Activated T-helper 1 cell treated with anti-CD3 and anti-CD28 coated beads, Interleukin-12 subunit alpha, Interleukin-12 subunit beta, Interleukin-2, Interleukin-4 antibody, amounts not matched to agents 30 ng/mL and 10 ng/mL and 1 ng/mL, durations not matched to agents 14 hours and 24 hours and 36 hours (primary cell): ENCODE measurements around the gene FANCD2. TPM values are rescaled to one million over a fixed set of nuclear protein-coding genes. Genes with fewer than 3 reads are reported as not detected.
"Not testable (repeated sequence)": the region's sequence is repeated elsewhere in the genome, so short reads cannot be mapped to it uniquely, and the experiment has no call there.

Experiments
- DNase-seq: peaks from one replicate; pipeline ENCODE4 v3.0.0; 2021; ENCODE audit warnings: low spot score
- H3K27ac Mint-ChIP-seq: one replicate; pipeline ENCODE4 v1.8.0; 2021; ENCODE audit warnings: mild to moderate bottlenecking, mixed read lengths
- H3K27me3 Mint-ChIP-seq: one replicate; pipeline ENCODE4 v1.8.0; 2022; ENCODE audit warnings: mild to moderate bottlenecking, moderate library complexity, mixed read lengths; ENCODE audit not compliant: insufficient read depth
- H3K36me3 Mint-ChIP-seq: one replicate; pipeline ENCODE4 v1.8.0; 2021; ENCODE audit warnings: low read depth, mixed read lengths
- H3K4me1 Mint-ChIP-seq: one replicate; pipeline ENCODE4 v1.8.0; 2021; ENCODE audit warnings: low read depth, mixed read lengths
- H3K4me3 Mint-ChIP-seq: one replicate; pipeline ENCODE4 v1.8.0; 2021; ENCODE audit warnings: mild to moderate bottlenecking, moderate library complexity, mixed read lengths
- H3K9me3 Mint-ChIP-seq: one replicate; pipeline ENCODE4 v1.8.0; 2021; ENCODE audit warnings: mixed read lengths
- intact Hi-C: fragments of 100-400 bp; cut with micrococcal nuclease; formaldehyde crosslinking; loops from one replicate; pipeline ENCODE4 v1.15.1; 2024
- total RNA-seq: library from RNA; stranded (reverse); gene quantifications from 2 replicates; pipeline ENCODE4 v1.2.3, GENCODE V29; 2022

FANCD2 gene
- total RNA-seq, 1 donor from 2014 or later, result 63.4 TPM

DNA sequence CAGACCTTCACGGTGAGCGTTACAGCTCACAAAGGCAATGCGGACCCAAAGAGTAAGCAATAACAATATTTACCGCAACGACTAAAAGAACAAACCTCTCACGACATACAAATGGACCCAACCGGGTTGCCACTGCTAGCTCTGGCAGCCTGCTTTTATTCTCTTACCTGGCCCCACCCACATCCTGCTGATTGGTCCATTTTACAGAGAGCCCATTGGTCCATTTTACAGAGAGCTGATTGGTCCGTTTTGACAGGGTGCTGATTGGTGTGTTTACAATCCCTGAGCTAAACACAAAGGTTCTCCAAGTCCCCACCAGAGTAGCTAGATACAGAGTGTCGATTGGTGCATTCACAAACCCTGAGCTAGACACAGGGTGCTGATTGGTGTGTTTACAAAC, 109.6 kb downstream of the FANCD2 start:
- DNase-seq, H3K4me1 Mint-ChIP-seq, H3K27ac Mint-ChIP-seq, intact Hi-C loops, H3K4me3 Mint-ChIP-seq, H3K9me3 Mint-ChIP-seq, H3K27me3 Mint-ChIP-seq, H3K36me3 Mint-ChIP-seq: not testable (repeated sequence)

DNA sequence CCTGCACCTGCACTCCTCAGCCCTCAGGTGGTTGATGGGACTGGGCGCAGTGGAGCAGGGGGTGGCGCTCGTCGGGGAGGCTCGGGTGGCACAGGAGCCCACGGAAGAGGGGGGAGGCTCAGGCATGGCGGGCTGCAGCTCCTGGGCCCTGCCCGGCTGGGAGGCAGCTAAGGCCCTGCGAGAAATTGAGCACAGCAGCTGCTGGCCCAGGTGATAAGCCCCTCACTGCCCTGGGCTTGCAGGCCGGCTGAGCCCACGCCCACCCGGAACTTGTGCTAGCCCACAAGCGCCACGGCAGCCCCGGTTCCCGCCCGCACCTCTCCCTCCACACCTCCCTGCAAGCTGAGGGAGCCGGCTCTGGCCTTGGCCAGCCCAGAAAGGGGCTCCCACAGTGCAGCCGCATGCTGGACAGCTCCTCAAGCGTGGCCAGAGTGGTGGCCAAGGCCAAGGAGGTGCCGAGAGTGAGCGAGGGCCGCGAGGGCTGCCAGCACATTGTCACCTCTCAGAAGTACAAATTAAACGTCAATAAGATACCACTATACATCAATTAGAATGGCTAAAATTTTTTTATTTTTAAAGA, 110.3 kb downstream of the FANCD2 start:
- intact Hi-C loops, result no loop called here
- Mint-ChIP-seq H3K36me3 (no peaks in the 10 kb centered on the region), H3K4me3 (no peak overlapping the region), H3K27me3 (no peaks in the 10 kb centered on the region), H3K4me1 (peaks cover 9% of the 10 kb centered on the region), H3K9me3 (no peaks in the 10 kb centered on the region), H3K27ac (no peak overlapping the region)
- DNase-seq, result no peak

DNA sequence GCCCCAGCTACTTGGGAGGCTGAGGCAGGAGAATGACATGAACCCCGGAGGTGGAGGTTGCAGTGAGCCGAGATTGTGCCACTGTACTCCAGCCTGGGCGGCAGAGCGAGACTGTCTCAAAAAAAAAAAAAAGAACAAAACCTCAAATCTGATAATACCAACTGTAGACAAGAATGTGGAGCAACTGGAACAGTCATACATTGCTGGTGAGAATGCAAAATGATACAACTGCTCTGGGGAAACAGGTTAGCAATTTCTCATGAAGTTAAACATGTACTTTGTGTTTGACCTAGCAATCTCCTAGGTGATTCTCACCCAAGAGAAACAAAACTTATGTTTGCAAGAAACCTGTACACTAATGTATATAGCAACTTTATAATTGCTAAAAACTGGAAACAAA, 110.9 kb downstream of the FANCD2 start:
- Mint-ChIP-seq H3K4me1 (peaks cover 9% of the 10 kb centered on the region), H3K4me3 (no peak overlapping the region), H3K9me3 (no peaks in the 10 kb centered on the region), H3K27ac (no peak overlapping the region), H3K27me3 (no peaks in the 10 kb centered on the region), H3K36me3 (no peaks in the 10 kb centered on the region)
- DNase-seq, result no peak
- intact Hi-C loops, result no loop called here

DNA sequence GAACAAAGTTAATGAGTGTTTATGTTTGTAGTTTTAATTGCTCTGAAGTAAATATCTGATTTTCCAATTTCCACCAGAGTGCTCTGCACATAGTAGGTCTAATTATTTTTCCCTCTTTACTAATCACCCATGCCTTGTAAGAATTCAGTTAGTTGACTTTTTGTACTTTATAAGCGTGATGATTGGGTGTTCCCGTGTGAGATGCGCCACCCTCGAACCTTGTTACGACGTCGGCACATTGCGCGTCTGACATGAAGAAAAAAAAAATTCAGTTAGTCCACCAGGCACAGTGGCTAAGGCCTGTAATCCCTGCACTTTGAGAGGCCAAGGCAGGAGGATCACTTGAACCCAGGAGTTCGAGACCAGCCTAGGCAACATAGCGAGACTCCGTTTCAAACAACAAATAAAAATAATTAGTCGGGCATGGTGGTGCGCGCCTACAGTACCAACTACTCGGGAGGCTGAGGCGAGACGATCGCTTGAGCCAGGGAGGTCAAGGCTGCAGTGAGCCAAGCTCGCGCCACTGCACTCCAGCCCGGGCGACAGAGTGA, 114.8 kb downstream of the FANCD2 start:
- intact Hi-C loops, result loop anchor here (1.0 to 5.0 kb wide), 8 partner anchors 23 to 744 kb away; partner anchors contain the start of genes BRK1, FANCD2, IRAK2 and JAGN1
- Mint-ChIP-seq H3K27ac (peak overlapping the region; percentile 85), H3K27me3 (no peaks in the 10 kb centered on the region), H3K9me3 (no peaks in the 10 kb centered on the region), H3K4me1 (peaks cover 17% of the 10 kb centered on the region), H3K36me3 (peaks cover 9% of the 10 kb centered on the region), H3K4me3 (peak overlapping the region; percentile 90)
- no peak for DNase-seq

DNA sequence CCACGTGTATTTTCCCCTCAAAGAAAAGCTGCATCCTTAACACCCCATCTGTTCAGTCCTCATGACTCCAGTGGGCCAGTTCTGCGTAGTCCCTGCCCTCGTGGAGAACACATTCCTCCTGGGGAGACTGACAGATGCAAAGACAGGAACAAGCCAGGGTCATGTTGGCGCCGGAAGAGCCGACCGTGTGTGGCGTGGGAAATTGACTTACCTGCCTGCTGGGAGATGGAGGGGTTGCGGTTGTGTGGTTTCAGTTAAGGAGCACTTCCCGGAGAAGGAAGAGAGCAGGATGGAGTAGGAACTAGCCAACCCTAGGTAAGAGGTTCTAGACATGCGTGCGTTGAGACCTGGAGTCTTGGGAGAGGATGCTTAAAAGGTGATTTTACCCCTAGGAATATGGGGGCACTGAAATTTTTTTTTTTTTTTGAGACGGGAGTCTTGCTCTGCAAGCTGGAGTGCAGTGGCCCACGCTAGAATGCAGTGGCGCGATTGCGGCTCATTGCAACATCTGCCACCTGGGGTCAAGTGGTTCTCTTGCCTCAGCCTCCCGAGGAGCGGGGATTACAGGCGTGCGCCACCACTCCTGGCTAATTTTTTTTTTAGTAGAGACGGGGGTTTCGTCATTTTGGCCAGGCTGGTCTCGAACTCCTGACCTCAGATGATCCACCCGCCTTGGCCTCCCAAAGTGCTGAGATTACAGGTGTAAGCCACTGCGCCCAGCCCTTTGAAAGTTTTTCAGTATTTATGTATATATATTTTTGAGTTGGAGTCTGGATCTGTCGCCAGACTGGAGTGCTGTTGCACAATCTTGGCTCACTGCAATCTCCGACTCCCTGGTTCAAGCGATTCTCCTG, 116.7 kb downstream of the FANCD2 start:
- H3K9me3 Mint-ChIP-seq, result no peaks in the 10 kb centered on the region
- H3K4me1 Mint-ChIP-seq, result peaks cover 25% of the 10 kb centered on the region
- DNase-seq, result no peak
- H3K4me3 Mint-ChIP-seq, result peak overlapping the region; percentile 90
- no peaks in the 10 kb centered on the region for H3K27me3 Mint-ChIP-seq
- peak overlapping the region; percentile 85 for H3K27ac Mint-ChIP-seq
- H3K36me3 Mint-ChIP-seq, result peaks cover 16% of the 10 kb centered on the region
- intact Hi-C loops, result loop anchor here (2.0 to 5.0 kb wide), 4 partner anchors 50 to 746 kb away; partner anchors contain the start of genes JAGN1 and SETD5

DNA sequence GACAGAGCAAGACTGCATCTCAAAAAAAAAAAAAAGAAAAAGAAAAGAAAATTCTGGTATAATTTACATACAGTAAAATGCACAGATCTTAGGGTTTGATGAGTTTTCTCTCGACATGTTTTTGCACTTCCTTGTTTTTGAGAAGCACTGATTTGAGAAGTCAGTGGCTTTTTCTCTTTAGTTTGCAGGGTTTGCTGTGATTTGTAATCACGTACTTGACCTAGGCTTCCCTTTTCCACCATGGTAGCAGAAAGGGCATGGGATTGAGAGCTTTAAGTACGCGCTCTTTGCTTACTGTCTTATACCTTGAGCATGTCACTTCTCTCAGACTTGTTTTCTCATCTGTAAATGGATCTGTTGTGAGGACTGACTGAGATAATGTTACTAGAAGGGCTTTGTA, 119.4 kb downstream of the FANCD2 start:
- intact Hi-C loops, result no loop called here
- Mint-ChIP-seq H3K9me3 (no peaks in the 10 kb centered on the region), H3K27ac (peak overlapping the region; percentile 52), H3K27me3 (no peaks in the 10 kb centered on the region), H3K4me3 (peak overlapping the region; percentile 69), H3K36me3 (peaks cover 34% of the 10 kb centered on the region), H3K4me1 (peaks cover 38% of the 10 kb centered on the region)
- no peak for DNase-seq

DNA sequence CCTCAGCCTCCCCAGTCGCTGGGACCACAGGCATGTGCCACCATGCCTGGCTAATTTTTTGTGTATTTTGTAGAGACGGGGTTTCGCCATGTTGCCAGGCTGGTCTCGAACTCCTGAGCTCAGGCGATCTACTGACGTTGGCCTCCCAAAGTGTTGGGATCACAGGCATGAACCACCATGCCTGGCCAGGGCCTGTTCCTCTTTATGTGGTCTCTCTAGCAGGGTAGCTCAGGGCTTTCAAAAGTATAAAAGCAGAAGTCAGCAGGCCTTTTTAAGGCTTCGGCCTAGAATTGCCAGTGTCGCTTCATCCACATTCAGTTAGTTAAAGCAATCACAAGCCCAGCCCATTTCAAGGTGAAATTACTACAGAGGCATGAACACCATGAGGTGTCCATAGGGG, 123.0 kb downstream of the FANCD2 start:
- peaks cover 37% of the 10 kb centered on the region for H3K4me1 Mint-ChIP-seq
- no peak for DNase-seq
- no peak overlapping the region for H3K27ac Mint-ChIP-seq
- H3K36me3 Mint-ChIP-seq, result peaks cover 44% of the 10 kb centered on the region
- H3K9me3 Mint-ChIP-seq, result no peaks in the 10 kb centered on the region
- intact Hi-C loops, result no loop called here
- no peak overlapping the region for H3K4me3 Mint-ChIP-seq
- no peaks in the 10 kb centered on the region for H3K27me3 Mint-ChIP-seq

DNA sequence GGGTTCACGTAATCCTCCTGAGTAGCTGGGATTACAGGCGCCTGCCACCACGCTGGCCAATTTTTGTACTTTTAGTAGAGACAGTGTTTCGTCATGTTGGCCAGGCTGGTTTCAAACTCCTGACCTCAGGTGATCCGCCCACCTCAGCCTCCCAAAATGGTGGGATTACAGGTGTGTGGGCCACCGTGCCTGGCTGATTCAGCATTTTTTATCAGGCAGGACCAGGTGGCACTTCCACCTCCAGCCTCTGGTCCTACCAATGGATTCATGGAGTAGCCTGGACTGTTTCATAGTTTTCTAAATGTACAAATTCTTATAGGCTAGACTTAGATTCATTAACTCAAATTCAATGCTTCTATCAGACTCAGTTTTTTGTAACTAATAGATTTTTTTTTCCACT, 124.8 kb downstream of the FANCD2 start:
- Mint-ChIP-seq H3K9me3 (peaks cover 2% of the 10 kb centered on the region), H3K4me3 (no peak overlapping the region)
- intact Hi-C loops, result no loop called here

More for the DNA sequence above, 124.8 kb downstream of the FANCD2 start:
- no peaks in the 10 kb centered on the region for H3K27me3 Mint-ChIP-seq
- H3K27ac Mint-ChIP-seq, result no peak overlapping the region
- peaks cover 29% of the 10 kb centered on the region for H3K4me1 Mint-ChIP-seq
- no peak for DNase-seq
- H3K36me3 Mint-ChIP-seq, result peaks cover 52% of the 10 kb centered on the region

Other genes starting within 250 kb of the FANCD2 start
- gene TADA3, start 234.0 kb upstream of the FANCD2 start, total RNA-seq, result 63.4 and 63.6 TPM in 2 replicates
- gene ARPC4, start 233.4 kb upstream of the FANCD2 start, total RNA-seq, result 268 and 273 TPM in 2 replicates
- gene TTLL3, start 216.2 kb upstream of the FANCD2 start, total RNA-seq, result 26.5 and 33.6 TPM in 2 replicates
- gene RPUSD3, start 182.4 kb upstream of the FANCD2 start, total RNA-seq, result 79.2 and 79.5 TPM in 2 replicates
- not detected in 2 replicates for gene CIDEC, start 146.2 kb upstream of the FANCD2 start, total RNA-seq
- gene JAGN1, start 135.8 kb upstream of the FANCD2 start, total RNA-seq, result 42.4 and 46.3 TPM in 2 replicates
- gene IL17RE, start 123.6 kb upstream of the FANCD2 start, total RNA-seq, result 3.2 and 3.5 TPM in 2 replicates
- 0.64 and 0.83 TPM in 2 replicates for gene IL17RC, start 109.3 kb upstream of the FANCD2 start, total RNA-seq
- gene CRELD1, start 92.6 kb upstream of the FANCD2 start, total RNA-seq, result 18.7 and 20.6 TPM in 2 replicates
- 16.4 and 16.8 TPM in 2 replicates for gene PRRT3, start 74.0 kb upstream of the FANCD2 start, total RNA-seq
- gene EMC3, start 39.6 kb upstream of the FANCD2 start, total RNA-seq, result 38.8 and 43.1 TPM in 2 replicates
- gene FANCD2OS, start 81.8 kb downstream of the FANCD2 start, total RNA-seq, result not detected in 2 replicates
- gene BRK1, start 89.2 kb downstream of the FANCD2 start, total RNA-seq, result 97.2 and 105 TPM in 2 replicates
- gene VHL, start 115.3 kb downstream of the FANCD2 start, total RNA-seq, result 59.6 and 65.8 TPM in 2 replicates
- gene IRAK2, start 138.5 kb downstream of the FANCD2 start, total RNA-seq, result 8.1 and 8.6 TPM in 2 replicates
- 80.4 and 81.5 TPM in 2 replicates for gene TATDN2, start 222.0 kb downstream of the FANCD2 start, total RNA-seq